ENCODE results near the gene TULP1.
A peak's percentile ranks its signal among the peaks of the same experiment; 100 is the strongest.

Gene TULP1

GRCh38 chr6:35485402-35485877 lies 27.3 kb downstream of the TULP1 start:
- TF ChIP-seq NFIC (IDR thresholded peaks at IDR 0.05) (0 out of 2 replicates have a peak, but pooled peaks have one; percentile 24), TAF1 (IDR thresholded peaks at IDR 0.05; ENCODE audit: low read depth) (no peak), FOXM1 (IDR thresholded peaks at IDR 0.05; ENCODE audit: borderline replicate concordance, low read depth) (no peak), ZBTB7A (IDR thresholded peaks at IDR 0.05; ENCODE audit: low read depth) (peak; percentile 83), EP300 (IDR thresholded peaks at IDR 0.05; ENCODE audit: borderline replicate concordance) (no peak; the same call in 1 of the 2 replicates), RAD21 (IDR thresholded peaks at IDR 0.05; ENCODE audit: low read depth) (no peak), MAX (IDR thresholded peaks at IDR 0.05) (peak; percentile 20; the same call in 1 of the 2 replicates), YY1 (IDR thresholded peaks at IDR 0.05; ENCODE audit: low read depth) (no peak), CREB1 (IDR thresholded peaks at IDR 0.05; ENCODE audit: low read depth) (no peak), TCF12 (IDR thresholded peaks at IDR 0.05; ENCODE audit: low read depth) (no peak), TEAD4 (IDR thresholded peaks at IDR 0.05) (peak; percentile 96), CEBPB (IDR thresholded peaks at IDR 0.05) (no peak)
- TF ChIP-seq, protein P1, sequence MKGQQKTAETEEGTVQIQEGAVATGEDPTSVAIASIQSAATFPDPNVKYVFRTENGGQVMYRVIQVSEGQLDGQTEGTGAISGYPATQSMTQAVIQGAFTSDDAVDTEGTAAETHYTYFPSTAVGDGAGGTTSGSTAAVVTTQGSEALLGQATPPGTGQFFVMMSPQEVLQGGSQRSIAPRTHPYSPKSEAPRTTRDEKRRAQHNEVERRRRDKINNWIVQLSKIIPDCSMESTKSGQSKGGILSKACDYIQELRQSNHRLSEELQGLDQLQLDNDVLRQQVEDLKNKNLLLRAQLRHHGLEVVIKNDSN (IDR thresholded peaks at IDR 0.05) = no peak
- TF ChIP-seq, protein P2, sequence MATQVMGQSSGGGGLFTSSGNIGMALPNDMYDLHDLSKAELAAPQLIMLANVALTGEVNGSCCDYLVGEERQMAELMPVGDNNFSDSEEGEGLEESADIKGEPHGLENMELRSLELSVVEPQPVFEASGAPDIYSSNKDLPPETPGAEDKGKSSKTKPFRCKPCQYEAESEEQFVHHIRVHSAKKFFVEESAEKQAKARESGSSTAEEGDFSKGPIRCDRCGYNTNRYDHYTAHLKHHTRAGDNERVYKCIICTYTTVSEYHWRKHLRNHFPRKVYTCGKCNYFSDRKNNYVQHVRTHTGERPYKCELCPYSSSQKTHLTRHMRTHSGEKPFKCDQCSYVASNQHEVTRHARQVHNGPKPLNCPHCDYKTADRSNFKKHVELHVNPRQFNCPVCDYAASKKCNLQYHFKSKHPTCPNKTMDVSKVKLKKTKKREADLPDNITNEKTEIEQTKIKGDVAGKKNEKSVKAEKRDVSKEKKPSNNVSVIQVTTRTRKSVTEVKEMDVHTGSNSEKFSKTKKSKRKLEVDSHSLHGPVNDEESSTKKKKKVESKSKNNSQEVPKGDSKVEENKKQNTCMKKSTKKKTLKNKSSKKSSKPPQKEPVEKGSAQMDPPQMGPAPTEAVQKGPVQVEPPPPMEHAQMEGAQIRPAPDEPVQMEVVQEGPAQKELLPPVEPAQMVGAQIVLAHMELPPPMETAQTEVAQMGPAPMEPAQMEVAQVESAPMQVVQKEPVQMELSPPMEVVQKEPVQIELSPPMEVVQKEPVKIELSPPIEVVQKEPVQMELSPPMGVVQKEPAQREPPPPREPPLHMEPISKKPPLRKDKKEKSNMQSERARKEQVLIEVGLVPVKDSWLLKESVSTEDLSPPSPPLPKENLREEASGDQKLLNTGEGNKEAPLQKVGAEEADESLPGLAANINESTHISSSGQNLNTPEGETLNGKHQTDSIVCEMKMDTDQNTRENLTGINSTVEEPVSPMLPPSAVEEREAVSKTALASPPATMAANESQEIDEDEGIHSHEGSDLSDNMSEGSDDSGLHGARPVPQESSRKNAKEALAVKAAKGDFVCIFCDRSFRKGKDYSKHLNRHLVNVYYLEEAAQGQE (IDR thresholded peaks at IDR 0.05; ENCODE audit: low read depth) = no peak

DNA sequence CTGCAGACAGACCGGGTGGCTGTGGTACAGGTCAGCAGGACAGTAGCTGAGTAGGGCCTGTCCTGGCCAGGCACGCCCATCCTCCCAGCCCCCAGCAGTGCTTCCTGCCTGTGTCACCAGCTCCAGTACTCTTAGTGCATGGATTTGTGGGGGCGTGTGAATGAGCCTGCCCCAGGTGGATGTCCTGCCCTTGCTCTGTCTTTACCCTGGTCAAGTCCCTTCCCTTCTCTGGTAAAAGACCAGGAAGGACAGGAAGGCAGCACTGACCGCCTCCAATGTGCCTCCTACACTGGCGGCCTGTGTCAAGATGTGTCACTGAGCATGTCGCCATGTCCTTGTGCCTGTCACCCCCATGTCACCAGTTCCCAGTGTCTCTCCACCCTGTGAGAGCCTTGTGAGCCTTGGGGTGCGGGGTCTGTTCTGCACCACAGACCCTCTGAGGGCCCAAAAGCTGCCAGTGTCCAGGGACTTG lies 27.7 kb downstream of the TULP1 start:
- TF ChIP-seq EP300 (IDR thresholded peaks at IDR 0.05; ENCODE audit: borderline replicate concordance) = no peak
- TF ChIP-seq TEAD4 (IDR thresholded peaks at IDR 0.05) = no peak

DNA sequence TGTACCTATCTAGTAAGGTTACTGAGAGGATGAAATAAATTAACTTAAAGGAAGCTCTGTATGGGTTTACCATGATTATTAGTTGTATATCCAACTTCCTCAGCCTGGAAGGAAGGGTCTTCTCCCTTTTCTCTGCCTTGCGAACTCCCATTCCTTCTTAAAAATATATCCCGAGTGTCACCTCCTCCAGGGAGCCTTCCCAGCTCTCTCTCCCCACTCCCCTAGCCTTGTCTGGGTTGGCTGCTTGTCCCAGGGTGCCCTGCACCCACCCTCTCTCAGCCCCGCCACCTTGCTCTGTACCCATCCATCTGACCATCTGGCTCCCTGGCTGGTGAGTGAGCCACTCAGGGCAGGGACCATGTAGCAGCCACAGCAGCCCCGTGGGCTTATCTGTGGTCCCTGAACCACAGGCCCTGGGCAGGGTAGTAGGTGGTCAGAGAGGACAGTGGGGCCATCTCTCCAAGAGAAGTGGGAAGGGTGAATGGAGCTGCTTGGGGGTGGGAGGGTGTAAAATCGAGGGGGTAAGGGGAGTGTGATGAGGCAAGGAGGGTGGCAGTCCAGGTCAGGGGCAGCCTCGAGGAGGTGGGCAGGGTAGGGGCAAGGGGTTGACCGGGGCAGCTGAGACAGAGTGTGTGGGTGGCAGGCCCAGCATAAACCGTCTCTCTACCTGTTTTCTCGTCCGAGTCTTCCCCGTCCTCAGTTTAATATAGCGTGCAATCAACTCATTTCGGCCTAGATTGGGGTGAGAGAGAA lies 28.6 kb downstream of the TULP1 start:
- no peak for TF ChIP-seq RAD21 (IDR thresholded peaks at IDR 0.05; ENCODE audit: low read depth)
- TF ChIP-seq YY1 (IDR thresholded peaks at IDR 0.05; ENCODE audit: low read depth) = no peak
- TF ChIP-seq, protein P1 (IDR thresholded peaks at IDR 0.05) = no peak
- no peak for TF ChIP-seq TCF12 (IDR thresholded peaks at IDR 0.05; ENCODE audit: low read depth)
- no peak for TF ChIP-seq CEBPB (IDR thresholded peaks at IDR 0.05)
- TF ChIP-seq TAF1 (IDR thresholded peaks at IDR 0.05; ENCODE audit: low read depth) = no peak
- TF ChIP-seq, protein P2 (IDR thresholded peaks at IDR 0.05; ENCODE audit: low read depth) = no peak
- no peak for TF ChIP-seq CREB1 (IDR thresholded peaks at IDR 0.05; ENCODE audit: low read depth)
- TF ChIP-seq FOXM1 (IDR thresholded peaks at IDR 0.05; ENCODE audit: borderline replicate concordance, low read depth) = no peak
- TF ChIP-seq NFIC (IDR thresholded peaks at IDR 0.05) = no peak
- TF ChIP-seq TEAD4 (IDR thresholded peaks at IDR 0.05) = no peak
- no peak for TF ChIP-seq EP300 (IDR thresholded peaks at IDR 0.05; ENCODE audit: borderline replicate concordance)
- TF ChIP-seq MAX (IDR thresholded peaks at IDR 0.05) = no peak
- TF ChIP-seq ZBTB7A (IDR thresholded peaks at IDR 0.05; ENCODE audit: low read depth) = no peak
- TF ChIP-seq EGR1 (IDR thresholded peaks at IDR 0.05) = no peak

GRCh38 chr6:35483490-35483889 lies 29.2 kb downstream of the TULP1 start:
- TF ChIP-seq YY1 (IDR thresholded peaks at IDR 0.05; ENCODE audit: low read depth) (no peak), NFIC (IDR thresholded peaks at IDR 0.05) (no peak), EGR1 (IDR thresholded peaks at IDR 0.05) (no peak), TCF12 (IDR thresholded peaks at IDR 0.05; ENCODE audit: low read depth) (no peak), CREB1 (IDR thresholded peaks at IDR 0.05; ENCODE audit: low read depth) (no peak), CEBPB (IDR thresholded peaks at IDR 0.05) (no peak), RAD21 (IDR thresholded peaks at IDR 0.05; ENCODE audit: low read depth) (no peak), TEAD4 (IDR thresholded peaks at IDR 0.05) (no peak), MAX (IDR thresholded peaks at IDR 0.05) (no peak), ZBTB7A (IDR thresholded peaks at IDR 0.05; ENCODE audit: low read depth) (no peak), EP300 (IDR thresholded peaks at IDR 0.05; ENCODE audit: borderline replicate concordance) (no peak), TAF1 (IDR thresholded peaks at IDR 0.05; ENCODE audit: low read depth) (no peak)
- TF ChIP-seq, protein P1 (IDR thresholded peaks at IDR 0.05) = no peak
- TF ChIP-seq, protein P2 (IDR thresholded peaks at IDR 0.05; ENCODE audit: low read depth) = no peak

Data from Ishikawa (cell line).